CD4-positive, alpha-beta T cell treated with Interleukin-15 for 4 hours (primary cell): ENCODE measurements around the gene SLC35E1.
"Not testable (repeated sequence)": the region's sequence is repeated elsewhere in the genome, so short reads cannot be mapped to it uniquely, and the experiment has no call there.

Experiments
- DNase-seq: peaks from one replicate; pipeline ENCODE4 v3.0.0-alpha.2; 2020; ENCODE audit warnings: low spot score

SLC35E1 gene

DNA sequence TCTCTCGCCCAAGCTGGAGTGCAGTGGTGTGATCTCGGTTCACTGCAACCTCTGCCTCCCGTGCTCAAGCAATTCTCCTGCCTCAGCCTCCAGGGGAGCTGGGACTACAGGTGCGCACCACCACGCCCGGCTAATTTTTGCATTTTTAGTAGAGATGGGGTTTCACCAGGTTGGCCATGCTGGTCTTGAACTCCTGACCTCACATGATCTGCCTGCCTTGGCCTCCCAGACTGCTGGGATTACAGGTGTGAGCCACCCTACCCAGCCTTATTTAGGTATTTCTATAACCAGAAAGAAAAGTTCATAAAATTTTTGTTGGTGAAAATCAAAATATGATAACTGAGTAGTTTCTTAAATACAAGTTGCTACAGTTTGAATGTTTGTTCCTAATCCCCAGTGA lies 28.5 kb downstream of the SLC35E1 start:
- not testable (repeated sequence) for DNase-seq

DNA sequence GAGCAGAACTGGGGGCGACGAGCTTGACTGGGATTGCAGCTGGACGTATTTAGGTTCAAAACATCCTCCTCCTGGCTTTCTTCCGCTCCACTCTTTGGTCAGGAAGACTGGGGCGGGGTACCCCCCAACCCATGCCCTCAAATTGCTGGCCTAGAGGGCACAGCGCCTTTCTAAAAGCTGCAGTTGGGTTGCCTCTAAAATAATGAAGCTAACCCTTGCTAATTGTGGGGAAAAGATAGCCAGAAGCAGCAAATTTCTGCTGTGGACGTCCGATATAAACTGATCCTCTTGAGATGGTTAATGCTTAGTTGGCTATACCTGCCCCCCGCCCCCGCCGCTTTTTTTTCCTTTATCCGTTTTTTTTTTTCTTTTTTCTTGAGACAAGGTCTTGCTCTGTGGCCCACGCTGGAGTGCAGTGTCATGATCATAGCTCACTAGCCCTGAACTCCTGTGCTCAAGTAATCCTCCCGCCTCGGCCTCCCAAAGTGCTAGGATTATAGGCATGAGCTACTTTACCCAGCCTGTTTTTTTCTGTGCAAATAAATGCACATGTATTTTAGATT lies 29.2 kb downstream of the SLC35E1 start:
- no peak for DNase-seq

DNA sequence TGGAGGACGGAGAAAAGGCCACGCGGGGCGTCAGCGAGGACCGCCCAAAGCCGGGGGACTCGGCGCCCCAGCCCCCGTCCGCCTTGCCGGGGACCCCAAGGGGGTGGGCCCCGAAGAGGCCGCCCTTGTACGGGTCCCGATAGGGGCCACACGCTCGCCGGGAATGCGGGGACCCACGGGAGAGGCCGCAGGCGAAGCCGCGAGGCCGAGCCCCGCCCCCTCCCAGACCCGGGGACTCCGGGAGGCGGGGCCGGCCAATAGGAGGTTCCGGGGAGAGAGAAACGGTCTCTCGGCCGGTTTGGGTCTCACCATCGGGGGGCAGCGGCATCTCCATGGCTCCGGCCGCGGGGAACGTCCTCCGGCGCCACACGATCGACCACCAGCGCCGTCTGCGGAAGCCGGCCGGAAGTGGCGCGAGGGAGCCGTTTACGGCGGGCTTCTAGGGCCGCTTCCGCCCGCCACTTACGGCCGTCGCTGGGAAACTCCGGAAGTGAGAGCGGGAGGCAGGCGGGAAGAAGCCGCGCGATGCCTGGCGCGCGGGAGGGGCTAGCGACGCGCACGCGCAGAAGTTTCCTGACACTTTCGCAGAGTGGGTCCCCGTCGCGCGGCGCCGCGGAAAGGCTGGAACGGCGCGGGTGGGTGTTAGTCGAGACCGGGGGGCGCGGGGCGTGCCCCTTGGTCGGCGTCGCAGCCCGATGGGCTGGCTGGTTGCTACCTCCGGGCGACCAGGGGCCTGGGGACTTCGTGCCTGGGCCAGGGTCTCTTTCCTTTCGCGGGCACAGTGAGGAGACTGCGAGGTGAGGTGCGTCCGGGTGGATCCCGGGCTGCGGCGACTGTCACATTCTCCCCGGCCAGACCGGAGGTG lies 29.9 kb downstream of the SLC35E1 start, which contains the start of gene CHERP:
TSS of gene CHERP (minus strand) at position 393 of the 865 bp plus-strand sequence. CDS start at position 334, 59 bp downstream.
- DNase-seq = peak; percentile 94

- no peak for DNase-seq
Measured at GRCh38 chr19:16541526-16542044, 30.6 kb downstream of the SLC35E1 start.

DNA sequence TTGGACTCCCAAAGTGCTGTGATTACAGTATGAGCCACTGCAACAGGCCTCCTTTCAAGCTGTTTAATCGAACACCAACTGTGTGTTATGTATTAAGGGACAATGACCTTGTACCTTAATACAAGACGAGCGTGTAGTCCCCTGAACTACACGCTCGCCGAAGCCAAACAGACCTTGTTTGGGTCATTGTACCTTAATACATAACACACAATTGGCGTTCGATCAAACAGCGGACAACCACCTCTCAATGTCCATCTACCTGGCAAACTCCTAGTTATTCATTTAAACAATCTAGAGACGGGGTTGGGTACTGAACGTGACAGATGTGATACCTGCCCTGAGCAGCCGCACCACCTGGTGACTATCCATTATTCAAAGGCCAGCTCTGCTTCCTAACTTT lies 31.3 kb downstream of the SLC35E1 start:
- DNase-seq = no peak

- DNase-seq = no peak
Measured at GRCh38 chr19:16537111-16537510, 35.1 kb downstream of the SLC35E1 start.

GRCh38 chr19:16536130-16536529 lies 36.1 kb downstream of the SLC35E1 start:
- no peak for DNase-seq

GRCh38 chr19:16535381-16535780 lies 36.8 kb downstream of the SLC35E1 start:
- DNase-seq = no peak

GRCh38 chr19:16532440-16533234 lies 39.6 kb downstream of the SLC35E1 start:
- no peak for DNase-seq

- no peak for DNase-seq
Measured at GRCh38 chr19:16531380-16531669, 40.9 kb downstream of the SLC35E1 start.

- DNase-seq = no peak
Measured at GRCh38 chr19:16530540-16531379, 41.5 kb downstream of the SLC35E1 start.

DNA sequence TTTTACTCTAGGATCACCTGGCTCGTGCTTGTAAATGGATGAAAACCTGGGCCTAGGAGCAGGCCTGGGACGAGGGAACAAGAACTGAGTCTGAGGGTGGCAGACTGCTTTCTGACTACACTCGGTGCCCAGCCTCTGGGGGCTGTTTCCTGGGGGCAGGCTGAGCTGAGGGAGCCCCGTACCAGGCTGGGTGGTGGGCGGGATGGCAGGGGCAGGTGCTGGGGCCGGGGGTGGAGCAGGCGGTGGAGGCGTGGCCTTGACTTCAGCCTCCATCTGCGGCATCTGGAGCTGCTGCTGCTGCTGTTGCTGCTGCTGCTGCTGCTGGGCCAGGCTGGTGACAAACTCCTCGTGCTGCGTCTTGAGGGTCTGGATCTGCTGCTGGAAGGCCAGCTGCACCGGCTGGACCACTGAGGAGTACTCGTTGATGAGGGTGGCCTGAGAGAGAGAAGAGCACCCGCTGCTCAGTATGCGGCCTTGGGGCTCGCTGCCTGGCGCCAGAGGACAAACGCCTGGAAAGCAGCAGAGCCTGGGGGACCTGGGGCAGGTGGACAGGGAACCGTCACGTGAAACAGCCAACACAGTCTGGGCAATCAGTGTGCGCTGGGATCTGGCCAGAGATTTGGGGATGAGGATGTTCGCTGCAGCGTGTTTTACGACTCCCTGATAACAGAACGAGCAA lies 42.6 kb downstream of the SLC35E1 start:
- no peak for DNase-seq

DNA sequence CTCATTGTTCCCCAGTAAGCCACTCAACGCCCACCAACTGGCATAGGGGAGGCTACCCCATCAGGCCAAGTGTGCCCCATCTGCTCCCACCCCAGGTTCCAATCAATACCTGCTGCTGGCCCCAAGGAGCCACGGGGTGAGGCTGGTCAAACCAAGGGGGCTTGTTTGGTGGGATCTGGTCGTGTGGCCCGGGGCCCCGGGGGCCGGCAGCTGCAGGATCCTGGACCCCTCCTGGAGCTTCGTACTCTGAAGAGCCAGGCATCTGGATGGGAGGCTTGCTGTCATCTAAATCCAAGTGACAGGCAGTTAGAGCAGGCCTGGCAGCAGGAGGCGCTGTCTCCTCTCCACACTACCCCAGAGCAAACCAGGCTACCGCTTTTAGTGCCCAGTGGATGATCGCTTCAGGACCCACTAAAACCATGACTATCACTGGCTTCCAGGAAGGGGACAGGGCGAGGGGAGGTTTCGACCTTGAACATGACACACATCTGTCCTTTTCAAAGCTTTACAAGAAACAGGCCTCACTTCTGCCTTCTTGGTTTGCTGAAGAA lies 44.2 kb downstream of the SLC35E1 start:
- DNase-seq = peak; percentile 45

DNA sequence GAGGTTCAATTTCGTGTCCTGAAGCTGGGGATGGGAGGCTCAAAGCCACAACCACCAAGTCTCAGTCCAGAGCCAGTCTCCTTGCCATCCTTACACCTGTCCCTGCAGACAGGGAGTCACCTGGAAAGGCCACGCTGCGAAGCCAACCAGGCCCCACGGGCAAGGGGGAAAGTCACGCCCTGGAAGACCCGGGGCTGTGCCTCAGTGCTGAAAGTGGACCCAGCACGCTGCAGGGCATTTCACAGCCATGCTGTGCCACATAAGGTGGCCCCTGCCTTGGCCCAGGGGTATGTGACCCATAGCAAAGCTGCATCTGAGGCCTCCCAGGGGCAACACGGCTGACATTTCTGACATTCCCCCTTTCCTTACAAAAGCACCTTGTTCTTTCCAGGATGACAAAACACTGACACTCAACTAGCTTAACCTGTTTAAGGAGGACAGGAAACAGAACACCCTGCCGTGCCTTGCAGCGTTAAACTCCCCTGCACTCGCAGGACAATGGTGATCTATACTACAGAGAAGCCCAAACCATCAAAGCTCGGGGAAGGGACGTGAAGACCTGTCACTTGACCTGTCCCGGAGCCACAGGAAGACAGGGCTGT lies 44.8 kb downstream of the SLC35E1 start:
- no peak for DNase-seq

- DNase-seq = no peak
Measured at GRCh38 chr19:16525751-16526481, 46.3 kb downstream of the SLC35E1 start.

- no peak for DNase-seq
Measured at GRCh38 chr19:16524991-16525734, 47.1 kb downstream of the SLC35E1 start.

DNA sequence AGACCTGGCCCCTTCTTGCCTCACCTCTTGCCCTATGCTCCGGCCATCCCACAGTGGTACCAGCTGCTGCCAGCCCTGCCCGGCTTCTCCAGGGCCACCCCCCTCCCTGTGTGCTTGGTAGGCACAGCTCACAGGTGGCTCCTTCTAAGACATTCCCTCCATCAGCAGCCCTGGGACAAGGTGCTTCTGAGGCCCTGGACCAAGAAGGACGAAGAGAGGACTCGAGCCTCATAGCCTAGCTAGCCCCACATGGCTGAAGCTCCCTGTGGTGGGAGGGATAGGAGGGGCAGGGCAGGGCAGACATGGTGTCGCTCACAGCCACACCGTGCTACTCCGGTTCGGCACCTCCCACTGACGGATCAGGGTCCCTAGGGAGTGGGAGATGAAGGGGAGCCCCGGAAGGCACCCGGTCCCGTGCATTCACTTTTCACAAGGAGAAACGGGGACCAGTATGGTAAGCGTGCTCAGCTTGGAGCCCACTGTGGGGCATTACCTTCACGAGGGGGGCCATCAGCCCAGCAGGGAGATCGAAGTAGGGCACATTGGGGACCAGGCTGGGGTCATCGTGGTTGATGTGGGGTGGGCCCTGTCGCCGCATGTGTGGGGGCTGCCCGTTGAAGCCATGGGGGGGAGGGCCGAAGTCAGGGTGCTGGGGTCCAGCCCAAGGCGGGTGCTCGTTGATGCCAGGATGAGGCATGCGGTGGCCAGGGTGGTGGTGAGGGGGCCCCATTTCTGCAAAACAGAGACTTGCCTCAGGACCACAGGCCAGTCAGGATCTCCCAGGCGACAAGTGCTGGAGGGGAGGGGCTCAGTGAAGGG lies 49.4 kb downstream of the SLC35E1 start:
- no peak for DNase-seq

- DNase-seq = no peak
Measured at GRCh38 chr19:16521715-16522289, 50.4 kb downstream of the SLC35E1 start.
